Pulmonary artery endothelial cell (primary cell): Measurements from ENCODE around the gene RNU6-7. TPM values are rescaled to one million over a fixed set of nuclear protein-coding genes. Genes with fewer than 3 reads are reported as not detected.

Experiments
- DNase-seq: peaks from one replicate; pipeline ENCODE4 v3.0.0-alpha.2; 2011; ENCODE audit warnings: low read depth, low spot score
- total RNA-seq: library from RNA; depleted of rRNA; stranded (reverse); fragments of >200 nt; gene quantifications from 2 replicates; pipeline ENCODE4 v1.2.3, GENCODE V29; 2014

RNU6-7 gene
- total RNA-seq = not detected in 2 replicates

GRCh38 chr14:32201816-32202490 lies at the start of gene RNU6-7:
TSS of gene RNU6-7 (plus strand) at chr14:32202045.
- no peak for DNase-seq

- no peak for DNase-seq
Observed at GRCh38 chr14:32166029-32166428, 35.8 kb upstream of the RNU6-7 start.

GRCh38 chr14:32166924-32167323 lies 34.9 kb upstream of the RNU6-7 start:
- no peak for DNase-seq

GRCh38 chr14:32167907-32168306 lies 33.9 kb upstream of the RNU6-7 start:
- DNase-seq = no peak

GRCh38 chr14:32169191-32169590 lies 32.7 kb upstream of the RNU6-7 start:
- no peak for DNase-seq

- no peak for DNase-seq
Observed at GRCh38 chr14:32171469-32171868, 30.4 kb upstream of the RNU6-7 start.

GRCh38 chr14:32183151-32184058 lies 18.4 kb upstream of the RNU6-7 start:
- no peak for DNase-seq

GRCh38 chr14:32185097-32185496 lies 16.7 kb upstream of the RNU6-7 start:
- no peak for DNase-seq

- DNase-seq = no peak
Observed at GRCh38 chr14:32186248-32186647, 15.6 kb upstream of the RNU6-7 start.

GRCh38 chr14:32189811-32190210 lies 12.0 kb upstream of the RNU6-7 start:
- DNase-seq = no peak

- DNase-seq = no peak
Observed at GRCh38 chr14:32190673-32191072, 11.2 kb upstream of the RNU6-7 start.

- DNase-seq = no peak
Observed at GRCh38 chr14:32192712-32193373, 9.0 kb upstream of the RNU6-7 start.

- no peak for DNase-seq
Observed at GRCh38 chr14:32193532-32193931, 8.3 kb upstream of the RNU6-7 start.

- no peak for DNase-seq
Observed at GRCh38 chr14:32195636-32196035, 6.2 kb upstream of the RNU6-7 start.

- DNase-seq = no peak
Observed at GRCh38 chr14:32197919-32198318, 3.9 kb upstream of the RNU6-7 start.

GRCh38 chr14:32200368-32201192 lies 1.3 kb upstream of the RNU6-7 start:
- DNase-seq = no peak

GRCh38 chr14:32201193-32201815 lies 541 bp upstream of the RNU6-7 start:
- no peak for DNase-seq

- DNase-seq = no peak
Observed at GRCh38 chr14:32202491-32202997, 699 bp downstream of the RNU6-7 start.

- peak; percentile 37 for DNase-seq
Observed at GRCh38 chr14:32202998-32203882, 1.4 kb downstream of the RNU6-7 start, which contains the start of gene RNU6-8. TSS of gene RNU6-8 (minus strand) at chr14:32203269.
